ENCODE results near the gene ESRRB.

ESRRB gene

GRCh38 chr14:76457841-76458240, 81.9 kb downstream of the ESRRB start:
- H3K9ac ChIP-seq (ENCODE audit: low read depth, low read length, poor library complexity, severe bottlenecking) = no peak overlapping the region
- TF ChIP-seq CTCF (conservative IDR thresholded peaks at IDR 0.05; ENCODE audit: low read length) = no peak
- no peak for TF ChIP-seq EZH2phosphoT487 (IDR thresholded peaks at IDR 0.05; ENCODE audit: borderline replicate concordance)
- no peaks in the 10 kb centered on the region for H3K9me3 ChIP-seq (ENCODE audit: insufficient read depth, low read depth, low read length)
- H3K9me2 ChIP-seq (replicated peaks; ENCODE audit: low read depth, low read length) = no peaks in the 10 kb centered on the region
- no peaks in the 10 kb centered on the region for H3K4me1 ChIP-seq (ENCODE audit: insufficient read depth, low read length, poor library complexity, severe bottlenecking)
- H3F3A ChIP-seq (ENCODE audit: low read depth) = no peaks in the 10 kb centered on the region
- H3K27me3 ChIP-seq (ENCODE audit: insufficient read depth, low read length, poor library complexity, severe bottlenecking) = no peaks in the 10 kb centered on the region
- H3K4me2 ChIP-seq (ENCODE audit: low read depth, low read length, poor library complexity, severe bottlenecking) = no peak overlapping the region
- H3K36me3 ChIP-seq (ENCODE audit: insufficient read depth, low read length) = no peaks in the 10 kb centered on the region
- no peaks in the 10 kb centered on the region for H3K79me2 ChIP-seq (ENCODE audit: insufficient read depth, low read length)
- H4K20me1 ChIP-seq (ENCODE audit: insufficient read depth, low read length, poor library complexity, severe bottlenecking) = no peaks in the 10 kb centered on the region
- no peak overlapping the region for H2AFZ ChIP-seq (ENCODE audit: low read length)
- H3K4me3 ChIP-seq (ENCODE audit: low read length, poor library complexity, severe bottlenecking) = no peak overlapping the region

- no peak overlapping the region for H2AFZ ChIP-seq (ENCODE audit: low read length)
- H3K4me1 ChIP-seq (ENCODE audit: insufficient read depth, low read length, poor library complexity, severe bottlenecking) = no peaks in the 10 kb centered on the region
- no peaks in the 10 kb centered on the region for H3K27me3 ChIP-seq (ENCODE audit: insufficient read depth, low read length, poor library complexity, severe bottlenecking)
- H4K20me1 ChIP-seq (ENCODE audit: insufficient read depth, low read length, poor library complexity, severe bottlenecking) = no peaks in the 10 kb centered on the region
- no peaks in the 10 kb centered on the region for H3K9me3 ChIP-seq (ENCODE audit: insufficient read depth, low read depth, low read length)
- no peak overlapping the region for H3K4me2 ChIP-seq (ENCODE audit: low read depth, low read length, poor library complexity, severe bottlenecking)
- no peaks in the 10 kb centered on the region for H3K9me2 ChIP-seq (replicated peaks; ENCODE audit: low read depth, low read length)
- no peaks in the 10 kb centered on the region for H3F3A ChIP-seq (ENCODE audit: low read depth)
- no peak overlapping the region for H3K9ac ChIP-seq (ENCODE audit: low read depth, low read length, poor library complexity, severe bottlenecking)
- H3K4me3 ChIP-seq (ENCODE audit: low read length, poor library complexity, severe bottlenecking) = no peak overlapping the region
- TF ChIP-seq EZH2phosphoT487 (IDR thresholded peaks at IDR 0.05; ENCODE audit: borderline replicate concordance) = no peak
- TF ChIP-seq CTCF (conservative IDR thresholded peaks at IDR 0.05; ENCODE audit: low read length) = no peak
- H3K79me2 ChIP-seq (ENCODE audit: insufficient read depth, low read length) = no peaks in the 10 kb centered on the region
- no peaks in the 10 kb centered on the region for H3K36me3 ChIP-seq (ENCODE audit: insufficient read depth, low read length)
Observed at GRCh38 chr14:76461886-76462285, 85.9 kb downstream of the ESRRB start.

GRCh38 chr14:76462330-76462729, 86.4 kb downstream of the ESRRB start:
- H3K4me3 ChIP-seq (ENCODE audit: low read length, poor library complexity, severe bottlenecking) = no peak overlapping the region
- H2AFZ ChIP-seq (ENCODE audit: low read length) = no peak overlapping the region
- no peaks in the 10 kb centered on the region for H4K20me1 ChIP-seq (ENCODE audit: insufficient read depth, low read length, poor library complexity, severe bottlenecking)
- H3K4me2 ChIP-seq (ENCODE audit: low read depth, low read length, poor library complexity, severe bottlenecking) = no peak overlapping the region
- H3K9ac ChIP-seq (ENCODE audit: low read depth, low read length, poor library complexity, severe bottlenecking) = no peak overlapping the region
- H3K79me2 ChIP-seq (ENCODE audit: insufficient read depth, low read length) = no peaks in the 10 kb centered on the region
- no peaks in the 10 kb centered on the region for H3K4me1 ChIP-seq (ENCODE audit: insufficient read depth, low read length, poor library complexity, severe bottlenecking)
- H3K36me3 ChIP-seq (ENCODE audit: insufficient read depth, low read length) = no peaks in the 10 kb centered on the region
- H3K9me2 ChIP-seq (replicated peaks; ENCODE audit: low read depth, low read length) = no peaks in the 10 kb centered on the region
- TF ChIP-seq CTCF (conservative IDR thresholded peaks at IDR 0.05; ENCODE audit: low read length) (no peak), EZH2phosphoT487 (IDR thresholded peaks at IDR 0.05; ENCODE audit: borderline replicate concordance) (no peak)
- H3F3A ChIP-seq (ENCODE audit: low read depth) = no peaks in the 10 kb centered on the region
- H3K9me3 ChIP-seq (ENCODE audit: insufficient read depth, low read depth, low read length) = no peaks in the 10 kb centered on the region
- no peaks in the 10 kb centered on the region for H3K27me3 ChIP-seq (ENCODE audit: insufficient read depth, low read length, poor library complexity, severe bottlenecking)
